Erythroblast (primary cell): ENCODE results near the gene KIAA1671.

Experiments
- GATA1 ChIP-seq: IDR thresholded peaks from 2 replicates; pipeline ENCODE4 v1.6.1; 2011; ENCODE audit warnings: low read depth, mild to moderate bottlenecking, control low read depth, low read length, moderate library complexity
- POLR2A ChIP-seq: IDR thresholded peaks from 2 replicates; pipeline ENCODE4 v1.6.1; 2011; ENCODE audit warnings: mild to moderate bottlenecking, low read length

DNA sequence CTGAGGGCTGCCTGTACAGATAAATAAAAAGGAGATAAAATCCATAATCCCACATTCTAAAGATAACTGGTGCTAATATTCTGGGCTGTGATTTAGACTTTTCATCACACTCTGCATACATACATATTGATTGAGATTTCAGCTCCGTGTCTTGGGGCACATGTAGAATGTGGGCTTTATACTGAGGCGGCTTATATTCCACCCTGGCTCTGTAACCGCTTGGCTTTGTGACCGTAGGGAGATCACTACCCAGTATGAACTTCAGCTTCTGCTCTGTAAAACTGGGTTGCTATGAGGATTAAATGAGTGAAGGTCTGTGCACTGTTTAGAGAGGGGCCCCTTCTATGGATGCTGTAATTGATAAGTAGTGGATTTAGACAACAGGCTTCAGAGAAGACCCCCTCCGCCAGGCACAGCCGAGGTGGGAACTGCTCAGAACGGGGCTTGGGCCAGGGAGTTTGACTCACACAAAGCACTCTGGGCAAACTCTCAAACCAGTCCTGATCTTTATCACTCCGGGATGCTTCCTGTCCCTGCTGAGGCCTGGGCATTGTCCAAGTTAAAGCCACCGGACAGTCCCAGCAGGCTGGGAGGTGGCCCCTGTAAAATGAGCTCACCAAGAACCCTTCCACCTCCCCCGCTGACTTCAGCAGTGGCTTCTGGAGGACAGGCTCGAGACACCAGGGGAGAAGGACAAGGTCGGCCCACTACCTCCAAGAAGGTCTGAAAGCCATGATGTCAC, 17.2 kb downstream of the KIAA1671 start:
- no peak for TF ChIP-seq POLR2A
- TF ChIP-seq GATA1: no peak
